ENCODE results near the gene PPP5C.
"Not testable (repeated sequence)": the region's sequence is repeated elsewhere in the genome, so short reads cannot be mapped to it uniquely, and the experiment has no call there.

The PPP5C gene

DNA sequence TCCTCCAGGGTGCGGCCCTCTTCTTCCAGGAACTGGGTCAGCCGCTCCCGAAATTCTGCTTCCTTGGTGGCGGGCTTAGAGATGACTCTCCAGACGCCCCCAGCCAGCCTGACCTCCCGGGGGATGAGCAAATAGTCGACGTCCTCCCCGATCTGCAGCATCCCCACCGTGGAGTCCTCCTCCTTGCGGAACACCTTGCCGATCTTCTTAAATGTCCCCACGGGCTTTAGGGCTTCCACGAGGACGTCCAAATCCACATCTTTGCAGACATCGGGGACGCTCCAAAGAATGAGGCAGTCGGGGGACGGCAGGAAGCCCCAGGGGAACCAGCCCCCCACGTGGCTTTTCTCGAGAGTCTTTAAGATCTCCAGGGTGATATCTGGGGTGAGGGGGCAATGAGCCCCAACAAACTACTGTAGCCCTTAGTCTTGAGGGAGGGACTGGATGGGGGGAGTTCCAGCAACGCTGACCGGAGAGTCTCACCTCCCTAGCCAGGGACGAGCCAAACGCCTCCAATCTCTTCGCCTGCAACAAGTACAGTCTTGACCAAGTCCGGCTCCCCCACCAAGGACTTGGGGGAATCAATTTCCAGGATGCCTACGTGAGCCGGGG lies 65.9 kb downstream of the PPP5C start:
- H3K9me2 ChIP-seq (replicated peaks; ENCODE audit: low read depth, low read length), result no peaks in the 10 kb centered on the region
- H3K9me3 ChIP-seq (ENCODE audit: insufficient read depth, low read depth, low read length), result no peaks in the 10 kb centered on the region
- H4K20me1 ChIP-seq (ENCODE audit: insufficient read depth, low read length, poor library complexity, severe bottlenecking), result no peaks in the 10 kb centered on the region
- no peaks in the 10 kb centered on the region for H3F3A ChIP-seq (ENCODE audit: low read depth)
- no peak overlapping the region for H2AFZ ChIP-seq (ENCODE audit: low read length)
- no peak overlapping the region for H3K4me3 ChIP-seq (ENCODE audit: low read length, poor library complexity, severe bottlenecking)
- H3K27me3 ChIP-seq (ENCODE audit: insufficient read depth, low read length, poor library complexity, severe bottlenecking), result no peaks in the 10 kb centered on the region
- peaks cover 4% of the 10 kb centered on the region for H3K4me1 ChIP-seq (ENCODE audit: insufficient read depth, low read length, poor library complexity, severe bottlenecking)
- H3K79me2 ChIP-seq (ENCODE audit: insufficient read depth, low read length), result no peaks in the 10 kb centered on the region
- TF ChIP-seq EZH2phosphoT487 (IDR thresholded peaks at IDR 0.05; ENCODE audit: borderline replicate concordance), result no peak
- TF ChIP-seq, protein P1, sequence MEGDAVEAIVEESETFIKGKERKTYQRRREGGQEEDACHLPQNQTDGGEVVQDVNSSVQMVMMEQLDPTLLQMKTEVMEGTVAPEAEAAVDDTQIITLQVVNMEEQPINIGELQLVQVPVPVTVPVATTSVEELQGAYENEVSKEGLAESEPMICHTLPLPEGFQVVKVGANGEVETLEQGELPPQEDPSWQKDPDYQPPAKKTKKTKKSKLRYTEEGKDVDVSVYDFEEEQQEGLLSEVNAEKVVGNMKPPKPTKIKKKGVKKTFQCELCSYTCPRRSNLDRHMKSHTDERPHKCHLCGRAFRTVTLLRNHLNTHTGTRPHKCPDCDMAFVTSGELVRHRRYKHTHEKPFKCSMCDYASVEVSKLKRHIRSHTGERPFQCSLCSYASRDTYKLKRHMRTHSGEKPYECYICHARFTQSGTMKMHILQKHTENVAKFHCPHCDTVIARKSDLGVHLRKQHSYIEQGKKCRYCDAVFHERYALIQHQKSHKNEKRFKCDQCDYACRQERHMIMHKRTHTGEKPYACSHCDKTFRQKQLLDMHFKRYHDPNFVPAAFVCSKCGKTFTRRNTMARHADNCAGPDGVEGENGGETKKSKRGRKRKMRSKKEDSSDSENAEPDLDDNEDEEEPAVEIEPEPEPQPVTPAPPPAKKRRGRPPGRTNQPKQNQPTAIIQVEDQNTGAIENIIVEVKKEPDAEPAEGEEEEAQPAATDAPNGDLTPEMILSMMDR (conservative IDR thresholded peaks at IDR 0.05; ENCODE audit: low read length), result no peak
- H3K36me3 ChIP-seq (ENCODE audit: insufficient read depth, low read length), result no peaks in the 10 kb centered on the region
- H3K9ac ChIP-seq (ENCODE audit: low read depth, low read length, poor library complexity, severe bottlenecking), result no peak overlapping the region
- no peak overlapping the region for H3K4me2 ChIP-seq (ENCODE audit: low read depth, low read length, poor library complexity, severe bottlenecking)

GRCh38 chr19:46413262-46414031 lies 66.6 kb downstream of the PPP5C start, which contains the start of gene CCDC8:
TSS of gene CCDC8 (minus strand) at chr19:46413564. CDS start at chr19:46412810, 754 bp downstream.
- H3K36me3 ChIP-seq (ENCODE audit: insufficient read depth, low read length), result no peaks in the 10 kb centered on the region
- no peak within 1 kb of the TSS for H2AFZ ChIP-seq (ENCODE audit: low read length)
- no peak within 1 kb of the TSS for H3K4me2 ChIP-seq (ENCODE audit: low read depth, low read length, poor library complexity, severe bottlenecking)
- no peak for TF ChIP-seq EZH2phosphoT487 (IDR thresholded peaks at IDR 0.05; ENCODE audit: borderline replicate concordance)
- TF ChIP-seq, protein P1 (conservative IDR thresholded peaks at IDR 0.05; ENCODE audit: low read length), result no peak
- H3K9ac ChIP-seq (ENCODE audit: low read depth, low read length, poor library complexity, severe bottlenecking), result no peak within 1 kb of the TSS
- no peaks in the 10 kb centered on the region for H3K79me2 ChIP-seq (ENCODE audit: insufficient read depth, low read length)
- H3K4me1 ChIP-seq (ENCODE audit: insufficient read depth, low read length, poor library complexity, severe bottlenecking), result peaks cover 4% of the 10 kb centered on the region
- no peak within 1 kb of the TSS for H3K4me3 ChIP-seq (ENCODE audit: low read length, poor library complexity, severe bottlenecking)
- H3K9me3 ChIP-seq (ENCODE audit: insufficient read depth, low read depth, low read length), result no peaks in the 10 kb centered on the region
- H3K9me2 ChIP-seq (replicated peaks; ENCODE audit: low read depth, low read length), result no peaks in the 10 kb centered on the region
- H3F3A ChIP-seq (ENCODE audit: low read depth), result no peaks in the 10 kb centered on the region
- no peaks in the 10 kb centered on the region for H3K27me3 ChIP-seq (ENCODE audit: insufficient read depth, low read length, poor library complexity, severe bottlenecking)
- H4K20me1 ChIP-seq (ENCODE audit: insufficient read depth, low read length, poor library complexity, severe bottlenecking), result no peaks in the 10 kb centered on the region

DNA sequence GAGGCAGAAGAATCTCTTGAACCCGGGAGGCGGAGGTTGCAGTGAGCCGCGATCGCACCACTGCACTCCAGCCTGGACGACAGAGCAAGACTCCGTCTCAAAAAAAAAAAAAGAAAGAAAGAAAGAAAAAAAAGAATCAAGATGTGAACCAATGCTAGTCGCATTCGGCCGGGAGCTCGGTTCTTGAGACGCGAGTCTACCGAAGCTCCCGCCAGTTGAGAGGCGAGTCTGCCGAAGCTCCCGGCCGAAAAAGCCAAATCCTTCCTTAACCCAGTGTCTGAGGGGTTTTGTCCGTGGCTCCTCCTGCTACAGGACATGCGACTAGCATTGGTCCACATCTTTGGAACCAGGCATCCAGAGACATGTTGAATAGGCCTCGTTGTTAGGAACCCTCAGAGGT lies 68.0 kb downstream of the PPP5C start:
- H2AFZ ChIP-seq (ENCODE audit: low read length); H3K4me2 ChIP-seq (ENCODE audit: low read depth, low read length, poor library complexity, severe bottlenecking); H3K4me1 ChIP-seq (ENCODE audit: insufficient read depth, low read length, poor library complexity, severe bottlenecking); H3K79me2 ChIP-seq (ENCODE audit: insufficient read depth, low read length); H3K9me3 ChIP-seq (ENCODE audit: insufficient read depth, low read depth, low read length); H3K9me2 ChIP-seq (replicated peaks; ENCODE audit: low read depth, low read length); H3K9ac ChIP-seq (ENCODE audit: low read depth, low read length, poor library complexity, severe bottlenecking); H4K20me1 ChIP-seq (ENCODE audit: insufficient read depth, low read length, poor library complexity, severe bottlenecking); H3K36me3 ChIP-seq (ENCODE audit: insufficient read depth, low read length); H3K4me3 ChIP-seq (ENCODE audit: low read length, poor library complexity, severe bottlenecking); H3F3A ChIP-seq (ENCODE audit: low read depth); H3K27me3 ChIP-seq (ENCODE audit: insufficient read depth, low read length, poor library complexity, severe bottlenecking): not testable (repeated sequence)

DNA sequence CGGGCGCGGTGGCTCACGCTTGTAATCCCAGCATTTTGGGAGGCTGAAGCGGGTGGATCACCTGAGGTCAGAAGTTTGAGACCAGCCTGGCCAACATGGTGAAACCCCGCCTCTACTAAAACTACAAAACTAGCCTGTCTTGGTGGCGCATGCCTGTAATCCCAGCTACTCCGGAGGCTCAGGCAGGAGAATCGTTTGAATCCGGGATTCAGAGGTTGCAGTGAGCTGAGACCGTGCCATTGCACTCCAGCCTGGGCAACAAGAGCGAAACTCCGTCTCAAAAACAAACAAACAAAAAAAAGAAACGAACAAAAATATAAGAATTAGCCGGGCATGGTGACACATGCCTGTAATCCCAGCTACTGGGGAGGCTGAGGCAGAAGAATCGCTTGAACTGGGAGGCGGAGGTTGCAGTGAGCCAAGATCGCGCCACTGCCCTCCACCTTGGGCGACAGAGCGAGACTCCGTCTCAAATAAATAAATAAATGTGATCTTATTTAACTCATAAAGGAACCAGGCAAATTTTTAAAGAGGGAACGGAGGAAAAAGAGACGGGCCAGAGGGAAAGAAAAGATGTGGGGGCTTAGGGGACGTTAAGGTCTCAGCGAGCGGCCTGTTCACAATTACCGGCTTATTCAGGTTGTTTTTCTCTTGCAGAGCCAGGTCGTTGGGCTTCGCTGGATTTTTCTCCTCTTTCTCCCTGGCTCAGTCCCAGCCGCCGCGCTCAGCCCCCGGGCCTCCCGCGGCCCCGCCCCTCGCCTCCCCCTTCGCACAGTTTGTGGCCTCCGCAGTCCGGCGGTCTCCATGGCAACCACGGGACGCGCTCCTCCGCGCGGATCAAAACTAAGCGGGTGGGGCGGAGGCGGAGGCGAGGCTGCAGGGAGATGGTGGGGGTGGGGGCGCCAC lies 69.2 kb downstream of the PPP5C start:
- H2AFZ ChIP-seq (ENCODE audit: low read length); H3K27me3 ChIP-seq (ENCODE audit: insufficient read depth, low read length, poor library complexity, severe bottlenecking); H3K4me1 ChIP-seq (ENCODE audit: insufficient read depth, low read length, poor library complexity, severe bottlenecking); H3K36me3 ChIP-seq (ENCODE audit: insufficient read depth, low read length); H3F3A ChIP-seq (ENCODE audit: low read depth); H4K20me1 ChIP-seq (ENCODE audit: insufficient read depth, low read length, poor library complexity, severe bottlenecking); H3K9me2 ChIP-seq (replicated peaks; ENCODE audit: low read depth, low read length); H3K9me3 ChIP-seq (ENCODE audit: insufficient read depth, low read depth, low read length); H3K79me2 ChIP-seq (ENCODE audit: insufficient read depth, low read length); H3K9ac ChIP-seq (ENCODE audit: low read depth, low read length, poor library complexity, severe bottlenecking): not testable (repeated sequence)
- Histone ChIP-seq H3K4me3 (ENCODE audit: low read length, poor library complexity, severe bottlenecking) (peak overlapping the region; percentile 44), H3K4me2 (ENCODE audit: low read depth, low read length, poor library complexity, severe bottlenecking) (peak overlapping the region; percentile 48)
